ENCODE data around the gene CDCA4. TPM values are rescaled to one million over a fixed set of nuclear protein-coding genes. Genes with fewer than 3 reads are reported as not detected.
"Not testable (repeated sequence)": the region's sequence is repeated elsewhere in the genome, so short reads cannot be mapped to it uniquely, and the experiment has no call there.

The CDCA4 gene
- total and polyA plus RNA-seq, 2 donors (not counting 3 experiments of a cell fraction or from before 2014, with no cell fraction given), result 29.9 to 44.5 TPM

DNA sequence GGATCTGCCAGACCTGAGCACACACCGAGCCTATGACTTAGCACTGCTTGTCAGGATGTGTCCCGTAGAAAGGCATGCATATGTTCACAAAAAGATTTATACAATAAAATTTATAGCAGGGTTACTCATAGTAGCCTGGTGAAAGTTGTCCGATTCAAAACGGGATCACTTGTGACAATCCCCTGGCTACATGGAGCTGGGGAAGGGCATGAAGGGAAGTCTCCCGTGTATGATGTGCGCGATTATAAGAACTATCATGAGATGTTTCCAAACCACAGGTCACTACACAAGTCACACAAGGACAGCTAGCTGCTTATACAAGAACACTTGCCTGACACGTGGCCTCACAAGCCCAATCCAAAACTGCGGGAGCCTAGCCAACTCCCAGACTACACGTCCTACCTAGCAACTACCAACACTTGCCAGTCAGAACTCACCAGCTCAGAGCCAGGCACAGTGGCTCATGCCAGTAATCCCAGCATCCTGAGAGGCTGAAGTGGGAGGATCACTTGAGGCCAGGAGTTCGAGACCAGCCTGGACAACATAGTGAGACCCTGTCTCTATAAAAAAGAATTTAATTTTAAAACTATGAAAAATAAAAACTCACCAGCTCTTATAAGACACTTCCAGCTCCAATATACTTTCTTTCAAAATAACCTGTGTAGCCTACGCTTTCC lies 7.5 kb upstream of the CDCA4 start:
- H3K9me1 ChIP-seq (replicated peaks; ENCODE audit: control insufficient read depth, extremely low read depth, insufficient read depth, low read length), result no peaks in the 10 kb centered on the region
- peaks cover 34% of the 10 kb centered on the region for H3K4me1 ChIP-seq (ENCODE audit: control insufficient read depth, extremely low read depth, insufficient read depth, low read length)
- DNase-seq (ENCODE audit: low read depth, low spot score) (no peak), FAIRE-seq (no peak)
- no peak overlapping the region for H3K9ac ChIP-seq (replicated peaks; ENCODE audit: extremely low read depth, insufficient read depth, low read length)
- ChIA-PET CTCF (no interaction called here), POLR2A (interaction anchor here (0.6 to 1.0 kb wide), 2 partner anchors 9 to 164 kb away, joined by 3 to 9 read pairs; no protein-coding TSS in a partner anchor)
- no peaks in the 10 kb centered on the region for H3K27me3 ChIP-seq (ENCODE audit: control insufficient read depth in 2 of 2, insufficient read depth in 2 of 2, low read length in 2 of 2)
- intact Hi-C loops (cut with micrococcal nuclease) (no loop called here), dilution Hi-C loops (cut with MboI; ENCODE audit: extremely low pct_ligation_motif_present, low sequenced_read_pairs) (no loop called here)
- no peak overlapping the region for H3K4me2 ChIP-seq (ENCODE audit: insufficient read depth, low read length)
- TF ChIP-seq JUN (IDR thresholded peaks at IDR 0.05; ENCODE audit: borderline replicate concordance, insufficient read depth, insufficient read length, low read depth) (no peak), FOS (IDR thresholded peaks at IDR 0.05; ENCODE audit: borderline replicate concordance, insufficient read depth, low read length) (no peak), POLR2A (IDR thresholded peaks at IDR 0.05; ENCODE audit: low read depth, low read length) (no peak), MYC (IDR thresholded peaks at IDR 0.05; ENCODE audit: low read depth, low read length) (no peak), GATA2 (IDR thresholded peaks at IDR 0.05; ENCODE audit: insufficient read depth, insufficient read length, low read depth, low read length) (no peak), EZH2 (IDR thresholded peaks at IDR 0.05; ENCODE audit: borderline replicate concordance, low read depth, low read length, severe bottlenecking) (no peak), MAX (IDR thresholded peaks at IDR 0.05; ENCODE audit: insufficient read depth, insufficient read length) (no peak), POLR2AphosphoS5 (IDR thresholded peaks at IDR 0.05; ENCODE audit: insufficient read depth, low read depth, low read length) (no peak)
- TF ChIP-seq, protein P1, sequence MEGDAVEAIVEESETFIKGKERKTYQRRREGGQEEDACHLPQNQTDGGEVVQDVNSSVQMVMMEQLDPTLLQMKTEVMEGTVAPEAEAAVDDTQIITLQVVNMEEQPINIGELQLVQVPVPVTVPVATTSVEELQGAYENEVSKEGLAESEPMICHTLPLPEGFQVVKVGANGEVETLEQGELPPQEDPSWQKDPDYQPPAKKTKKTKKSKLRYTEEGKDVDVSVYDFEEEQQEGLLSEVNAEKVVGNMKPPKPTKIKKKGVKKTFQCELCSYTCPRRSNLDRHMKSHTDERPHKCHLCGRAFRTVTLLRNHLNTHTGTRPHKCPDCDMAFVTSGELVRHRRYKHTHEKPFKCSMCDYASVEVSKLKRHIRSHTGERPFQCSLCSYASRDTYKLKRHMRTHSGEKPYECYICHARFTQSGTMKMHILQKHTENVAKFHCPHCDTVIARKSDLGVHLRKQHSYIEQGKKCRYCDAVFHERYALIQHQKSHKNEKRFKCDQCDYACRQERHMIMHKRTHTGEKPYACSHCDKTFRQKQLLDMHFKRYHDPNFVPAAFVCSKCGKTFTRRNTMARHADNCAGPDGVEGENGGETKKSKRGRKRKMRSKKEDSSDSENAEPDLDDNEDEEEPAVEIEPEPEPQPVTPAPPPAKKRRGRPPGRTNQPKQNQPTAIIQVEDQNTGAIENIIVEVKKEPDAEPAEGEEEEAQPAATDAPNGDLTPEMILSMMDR (IDR thresholded peaks at IDR 0.05; ENCODE audit: extremely low read depth in 1 of 2, insufficient read depth in 1 of 2, low read depth in 1 of 2, low read length in 2 of 2), result no peak
- H3K9me3 ChIP-seq (replicated peaks; ENCODE audit: control insufficient read depth, insufficient read depth, low read length), result no peaks in the 10 kb centered on the region
- H4K20me1 ChIP-seq (replicated peaks; ENCODE audit: control insufficient read depth, extremely low read depth, insufficient read depth, low read length), result no peaks in the 10 kb centered on the region
- H3K27ac ChIP-seq (ENCODE audit: insufficient read depth, low read depth, low read length), result no peak overlapping the region
- no peaks in the 10 kb centered on the region for H3K79me2 ChIP-seq (ENCODE audit: control insufficient read depth, insufficient read depth, low read length)
- no peak overlapping the region for H2AFZ ChIP-seq (ENCODE audit: low read depth, low read length)
- no peaks in the 10 kb centered on the region for H3K36me3 ChIP-seq (ENCODE audit: control insufficient read depth in 2 of 2, extremely low read depth in 1 of 2, insufficient read depth in 2 of 2, low read length in 2 of 2)
- no TSS peak for BruUV-seq (replicated peaks)
- no peak overlapping the region for H3K4me3 ChIP-seq (replicated peaks in 1 of 3; ENCODE audit: insufficient read depth in 1 of 3, low read depth in 1 of 3, low read length in 3 of 3)

GRCh38 chr14:105027718-105028117 lies 6.8 kb upstream of the CDCA4 start:
- POLR2A ChIA-PET, result interaction anchor here (0.6 kb wide), 1 partner anchor 32 kb away, joined by 4 read pairs; no protein-coding TSS in a partner anchor
- H3K79me2 ChIP-seq (ENCODE audit: control insufficient read depth, insufficient read depth, low read length); CTCF ChIA-PET; FAIRE-seq; H3K27ac ChIP-seq (ENCODE audit: insufficient read depth, low read depth, low read length); H3K36me3 ChIP-seq (ENCODE audit: control insufficient read depth in 2 of 2, extremely low read depth in 1 of 2, insufficient read depth in 2 of 2, low read length in 2 of 2); H3K27me3 ChIP-seq (ENCODE audit: control insufficient read depth in 2 of 2, insufficient read depth in 2 of 2, low read length in 2 of 2); dilution Hi-C loops (cut with MboI; ENCODE audit: extremely low pct_ligation_motif_present, low sequenced_read_pairs); H3K9ac ChIP-seq (replicated peaks; ENCODE audit: extremely low read depth, insufficient read depth, low read length); DNase-seq (ENCODE audit: low read depth, low spot score); H3K9me1 ChIP-seq (replicated peaks; ENCODE audit: control insufficient read depth, extremely low read depth, insufficient read depth, low read length); H3K4me3 ChIP-seq (replicated peaks in 1 of 3; ENCODE audit: insufficient read depth in 1 of 3, low read depth in 1 of 3, low read length in 3 of 3); H3K4me2 ChIP-seq (ENCODE audit: insufficient read depth, low read length); H3K9me3 ChIP-seq (replicated peaks; ENCODE audit: control insufficient read depth, insufficient read depth, low read length); H2AFZ ChIP-seq (ENCODE audit: low read depth, low read length); H4K20me1 ChIP-seq (replicated peaks; ENCODE audit: control insufficient read depth, extremely low read depth, insufficient read depth, low read length): not testable (repeated sequence)
- TSS peak; percentile 88 for BruUV-seq (replicated peaks)
- intact Hi-C loops (cut with micrococcal nuclease), result loop anchor here (2.0 kb wide), 1 partner anchor 17 kb away; no protein-coding TSS in a partner anchor
- H3K4me1 ChIP-seq (ENCODE audit: control insufficient read depth, extremely low read depth, insufficient read depth, low read length), result peaks cover 36% of the 10 kb centered on the region
